SK-N-SH (cell line): ENCODE measurements around the gene IGHMBP2. TPM values are rescaled to one million over a fixed set of nuclear protein-coding genes. Genes with fewer than 3 reads are reported as not detected.

Source experiments
- CTCF ChIA-PET: fragments of 300-600, 350-600 bp; formaldehyde crosslinking; extraction: SDS; loops from one replicate; lab custom pipeline; 2021; lab: Yijun Ruan, JAX
- POLR2A ChIA-PET: fragments of 350-600 bp; sonication (Branson Sonifier 250); formaldehyde crosslinking; extraction: SDS; loops from one replicate; lab custom pipeline; 2020; ENCODE audit warnings: antibody characterized with exemption, inconsistent platforms; lab: Yijun Ruan, JAX
- DNase-seq: peaks from one replicate; pipeline ENCODE4 v3.0.0; 2012
- H2AFZ ChIP-seq: fragments of 200-600 bp; sonication (generic); 2 replicates; pipeline ENCODE4 v1.8.1; 2016; ENCODE audit warnings: antibody characterized with exemption, mild to moderate bottlenecking, low read depth
- H3F3A ChIP-seq: fragments of 200-600 bp; sonication (generic); replicated peaks from 2 replicates; pipeline ENCODE3; 2016; ENCODE audit warnings: antibody characterized with exemption, mild to moderate bottlenecking; ENCODE audit not compliant: insufficient read depth
- H3K27ac ChIP-seq, 2 experiments: fragments of 200-500 bp in 1 of 2; fragments of 200-600 bp in 1 of 2; sonication (Bioruptor generic) in 1 of 2; sonication (generic), shearing (Covaris generic) in 1 of 2; 2 replicates each; pipeline versions ENCODE4 v1.5.1 to v1.6.1; 2014 to 2016; ENCODE audit warnings: low read depth in 2 of 2, inconsistent platforms in 1 of 2, low read length in 1 of 2, mild to moderate bottlenecking in 1 of 2, mixed read lengths in 1 of 2
- H3K27me3 ChIP-seq: fragments of 200-600 bp; sonication (generic), shearing (Covaris generic); 2 replicates; pipeline ENCODE4 v1.6.1; 2016; ENCODE audit warnings: mixed run types; ENCODE audit not compliant: insufficient read depth
- H3K36me3 ChIP-seq, 2 experiments: fragments of 200-500 bp in 1 of 2; fragments of 200-600 bp in 1 of 2; sonication (Bioruptor generic) in 1 of 2; sonication (generic) in 1 of 2; replicated peaks in 1 of 2; 2 replicates each; pipeline versions ENCODE3 to v1.5.1; 2014 to 2016; ENCODE audit warnings: low read length in 1 of 2, mild to moderate bottlenecking in 1 of 2; ENCODE audit not compliant: insufficient read depth in 2 of 2, control insufficient read depth in 1 of 2
- H3K4me1 ChIP-seq, 2 experiments: fragments of 200-500 bp in 1 of 2; fragments of 200-600 bp in 1 of 2; sonication (Bioruptor generic) in 1 of 2; sonication (generic), shearing (Covaris generic) in 1 of 2; 2 replicates each; pipeline versions ENCODE4 v1.5.1 to v1.6.1; 2014 to 2016; ENCODE audit warnings: low read depth in 1 of 2, low read length in 1 of 2, mixed run types in 1 of 2; ENCODE audit not compliant: insufficient read depth in 2 of 2, control insufficient read depth in 1 of 2
- H3K4me2 ChIP-seq: fragments of 200-600 bp; sonication (generic), shearing (Covaris generic); 2 replicates; pipeline ENCODE4 v1.6.1; 2017; ENCODE audit warnings: mixed run types
- H3K4me3 ChIP-seq, 2 experiments: fragments of 200-500 bp in 1 of 2; fragments of 200-600 bp in 1 of 2; sonication (Bioruptor generic) in 1 of 2; sonication (generic), shearing (Covaris generic) in 1 of 2; 2 replicates each; pipeline versions ENCODE4 v1.5.1 to v1.8.1; 2014 to 2016; ENCODE audit warnings: low read depth in 2 of 2, inconsistent platforms in 1 of 2, low read length in 1 of 2, mild to moderate bottlenecking in 1 of 2, mixed read lengths in 1 of 2, moderate library complexity in 1 of 2
- H3K79me2 ChIP-seq: fragments of 200-600 bp; sonication (generic); 2 replicates; pipeline ENCODE4 v1.8.1; 2017; ENCODE audit warnings: mild to moderate bottlenecking; ENCODE audit not compliant: insufficient read depth
- H3K9ac ChIP-seq: fragments of 200-600 bp; sonication (generic); 2 replicates; pipeline ENCODE4 v1.6.1; 2017; ENCODE audit warnings: mixed run types
- H3K9me2 ChIP-seq: fragments of 200-600 bp; sonication (generic); 2 replicates; pipeline ENCODE4 v1.6.1; 2017; ENCODE audit warnings: mixed run types
- H3K9me3 ChIP-seq: fragments of 200-600 bp; sonication (generic); 2 replicates; pipeline ENCODE4 v1.6.1; 2017; ENCODE audit warnings: mixed run types, mild to moderate bottlenecking, moderate library complexity
- H4K20me1 ChIP-seq: fragments of 200-600 bp; sonication (generic); 2 replicates; pipeline ENCODE4 v1.6.1; 2017; ENCODE audit warnings: mild to moderate bottlenecking, mixed run types; ENCODE audit not compliant: insufficient read depth
- CHD2 ChIP-seq: fragments of 150-350 bp; IDR thresholded peaks from 2 replicates; pipeline ENCODE4 v1.6.1; 2018; ENCODE audit warnings: low read length; ENCODE audit not compliant: partially characterized antibody
- FOXJ3 ChIP-seq: sonication (generic); formaldehyde crosslinking; IDR thresholded peaks from 2 replicates; pipeline ENCODE4 v1.5.1; 2020; ENCODE audit warnings: mild to moderate bottlenecking, missing genetic modification reagents
- GABPA ChIP-seq: IDR thresholded peaks from 2 replicates; pipeline ENCODE4 v1.4.0; 2012; ENCODE audit warnings: low read depth, mild to moderate bottlenecking
- IRF3 ChIP-seq: fragments of 150-350 bp; IDR thresholded peaks from 2 replicates; pipeline ENCODE4 v1.6.1; 2016; ENCODE audit warnings: mild to moderate bottlenecking, low read depth, low read length
- JUND ChIP-seq: IDR thresholded peaks from 2 replicates; pipeline ENCODE4 v1.4.0; 2012
- REST ChIP-seq: IDR thresholded peaks from 2 replicates; pipeline ENCODE4 v1.6.1; 2012; ENCODE audit warnings: mild to moderate bottlenecking, low read depth, low read length, moderate library complexity
- RFX5 ChIP-seq: IDR thresholded peaks from 2 replicates; pipeline ENCODE4 v1.6.1; 2012; ENCODE audit warnings: mild to moderate bottlenecking, improper control_type of control experiment, low read length
- SIN3A ChIP-seq: IDR thresholded peaks from 2 replicates; pipeline ENCODE4 v1.6.1; 2012; ENCODE audit warnings: low read depth, mild to moderate bottlenecking, low read length, moderate library complexity, borderline replicate concordance
- USF1 ChIP-seq: IDR thresholded peaks from 2 replicates; pipeline ENCODE4 v1.4.0; 2012; ENCODE audit warnings: low read depth, borderline replicate concordance
- ZBTB33 ChIP-seq: IDR thresholded peaks from 2 replicates; pipeline ENCODE4 v1.4.0; 2012; ENCODE audit warnings: low read depth, borderline replicate concordance
- WGBS: methylation state at CpG from one replicate; pipeline ENCODE4 v1.1.6; 2017; ENCODE audit warnings: low lambda C conversion rate; 5-methylcytosine and 5-hydroxymethylcytosine counted together
- polyA plus RNA-seq, 3 experiments: library from polyadenylated mRNA; depleted of rRNA; stranded (reverse); fragments of >200 nt; gene quantifications; 2 replicates each; pipeline ENCODE4 v1.2.3, GENCODE V29; 2012

The IGHMBP2 gene
- polyA plus RNA-seq, 1 of the 3 experiments (the other 2 are of a cell fraction): 9.0 TPM

GRCh38 chr11:68954836-68955606 is 51.3 kb downstream of the IGHMBP2 start:
- Histone ChIP-seq H3K4me1 (peaks cover 0 to under 1% of the 10 kb centered on the region in 2 experiments; a peak in 1 of 4 replicates), H3K9me3 (no peaks in the 10 kb centered on the region), H3F3A (no peaks in the 10 kb centered on the region), H3K4me2 (no peak overlapping the region)
- 81% methylated on average over 29 of the region's 30 CpGs for WGBS
- no peak for TF ChIP-seq REST
- no peak for TF ChIP-seq JUND
- TF ChIP-seq SIN3A: no peak
- TF ChIP-seq ZBTB33: no peak
- no peak for TF ChIP-seq IRF3
- no peak for TF ChIP-seq FOXJ3
- TF ChIP-seq RFX5: no peak
- TF ChIP-seq USF1: no peak
- TF ChIP-seq GABPA: no peak
- no peak for TF ChIP-seq CHD2
- TF ChIP-seq, all 33 proteins: peak for 0
- Histone ChIP-seq H3K27ac (no peak overlapping the region), H3K27me3 (no peaks in the 10 kb centered on the region), H3K4me3 (no peak overlapping the region), H3K9me2 (no peaks in the 10 kb centered on the region), H3K9ac (no peak overlapping the region), H2AFZ (no peak overlapping the region), H3K79me2 (no peaks in the 10 kb centered on the region), H4K20me1 (no peaks in the 10 kb centered on the region), H3K36me3 (no peaks in the 10 kb centered on the region)
- CTCF ChIA-PET: no interaction called here
- no peak for DNase-seq
- POLR2A ChIA-PET: no interaction called here
